A549 (cell line): Measurements from ENCODE around the gene OGFRL1. TPM values are rescaled to one million over a fixed set of nuclear protein-coding genes. Genes with fewer than 3 reads are reported as not detected.

Experiments
- ATAC-seq, 2 experiments: fragments of 200-7000 bp in 1 of 2; fragments of >200 bp in 1 of 2; cut with Nextera tagmentation in 1 of 2; cut with Tn5 transposase in 1 of 2; 3 replicates each; pipeline versions ENCODE4 v1.8.0 to v1.9.1; 2018 to 2020; ENCODE audit warnings: mild to moderate bottlenecking in 1 of 2, moderate library complexity in 1 of 2
- CTCF ChIA-PET: fragments of 300-600 bp; sonication (Branson Sonifier 250); formaldehyde crosslinking; extraction: SDS; loops from one replicate; lab custom pipeline; 2021; ENCODE audit warnings: antibody characterized with exemption, inconsistent platforms; lab: Yijun Ruan, JAX
- POLR2A ChIA-PET: fragments of 350-600 bp; formaldehyde crosslinking; extraction: SDS; loops from one replicate; lab custom pipeline; 2021; ENCODE audit warnings: antibody characterized with exemption, inconsistent platforms; lab: Yijun Ruan, JAX
- DNase-seq, 2 experiments: peaks; one replicate each; pipeline versions ENCODE4 v3.0.0 to v3.0.0-alpha.2; 2011 to 2016; ENCODE audit warnings: low read depth in 1 of 2, low spot score in 1 of 2
- FAIRE-seq: peaks from 2 replicates; lab custom pipeline; 2011; peaks lifted over from hg19 to GRCh38; lab: Jason Lieb, UNC
- H3K27ac ChIP-seq, 2 experiments: fragments of >200 bp; sonication (Bioruptor Twin); formaldehyde crosslinking; 3 replicates each; pipeline ENCODE4 v1.5.1; 2016 to 2017
- H3K4me1 ChIP-seq: fragments of >200 bp; sonication (Bioruptor Twin); formaldehyde crosslinking; 3 replicates; pipeline ENCODE4 v1.6.1; 2016
- H3K4me2 ChIP-seq: fragments of >200 bp; sonication (Bioruptor Twin); formaldehyde crosslinking; 3 replicates; pipeline ENCODE4 v1.6.1; 2016
- H3K4me3 ChIP-seq: fragments of >200 bp; sonication (Bioruptor Twin); formaldehyde crosslinking; 3 replicates; pipeline ENCODE4 v1.5.1; 2016
- H3K9me3 ChIP-seq: fragments of >200 bp; sonication (Bioruptor Twin); formaldehyde crosslinking; 3 replicates; pipeline ENCODE4 v1.6.1; 2016
- HEYL ChIP-seq: fragments of 250-450 bp; sonication (Bioruptor Pico); IDR thresholded peaks from 2 replicates; pipeline ENCODE4 v1.8.0; 2021; ENCODE audit warnings: mild to moderate bottlenecking, moderate library complexity
- MAFK ChIP-seq: fragments of 450-650 bp; IDR thresholded peaks from 2 replicates; pipeline ENCODE4 v1.6.1; 2014; ENCODE audit not compliant: partially characterized antibody
- polyA plus RNA-seq, 4 experiments: library from polyadenylated mRNA; depleted of rRNA in 3 of 4; stranded (reverse); fragments of >200 nt; fragmentation: RNase III in 1 of 4; extraction: RNeasy Plus Mini Kit Qiagen cat#74134 plus additional on column Dnase treatment in 1 of 4; gene quantifications; 2 replicates in 3 of 4; 3 replicates in 1 of 4; pipeline ENCODE4 v1.2.3, GENCODE V29; 2011 to 2017

OGFRL1 gene
- polyA plus RNA-seq, 2 of the 4 experiments (the other 2 are of a cell fraction), result 8.0 to 15.2 TPM

DNA sequence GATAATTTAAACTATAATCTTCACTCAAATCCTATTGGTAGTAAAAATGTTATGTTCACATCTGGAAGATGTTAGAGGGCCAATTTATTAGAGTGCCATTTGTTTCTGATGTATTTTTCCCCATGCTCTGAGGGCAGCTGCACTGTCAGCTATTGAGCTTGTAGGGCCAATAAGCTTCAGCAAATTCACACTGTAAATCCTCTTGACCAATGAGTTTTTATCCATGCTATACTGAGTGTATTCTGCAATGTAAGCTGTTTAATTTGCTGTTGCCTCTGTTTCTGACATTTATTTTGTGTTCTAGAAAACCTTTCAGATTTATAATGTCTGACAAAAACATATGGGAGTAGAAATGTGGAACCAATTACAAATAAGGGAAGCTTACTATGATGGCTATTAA lies 62.6 kb downstream of the OGFRL1 start:
- H3K27ac ChIP-seq, result no peak overlapping the region
- ChIA-PET CTCF (interaction anchor here (1.0 to 2.5 kb wide), 4 partner anchors 14 to 161 kb away, joined by 3 to 21 read pairs (median 4); no protein-coding TSS in a partner anchor), POLR2A (no interaction called here)
- TF ChIP-seq HEYL (CRISPR knock-in tag) (no peak), MAFK (peak; percentile 50)
- TF ChIP-seq, all 56 proteins: peak for 1
- no peak for FAIRE-seq
- no peak for ATAC-seq
- H3K9me3 ChIP-seq, result no peaks in the 10 kb centered on the region
- no peak overlapping the region for H3K4me3 ChIP-seq
- H3K4me2 ChIP-seq, result no peak overlapping the region
- DNase-seq, result no peak
- no peaks in the 10 kb centered on the region for H3K4me1 ChIP-seq
